Aortic smooth muscle cell (primary cell): ENCODE results near the gene GPRIN2. TPM values are rescaled to one million over a fixed set of nuclear protein-coding genes. Genes with fewer than 3 reads are reported as not detected.

Source experiments
- total RNA-seq: library from RNA; depleted of rRNA; stranded (reverse); fragments of >200 nt; gene quantifications from 2 replicates; pipeline ENCODE4 v1.2.3, GENCODE V29; 2014

The GPRIN2 gene
- not detected in 2 replicates for total RNA-seq

GRCh38 chr10:46556515-46557318 is at the start of gene GPRIN2:
TSS of gene GPRIN2 (minus strand) at chr10:46556658. CDS start at chr10:46550736, 5,922 bp downstream.

GRCh38 chr10:46578474-46579178 is 22.2 kb upstream of the GPRIN2 start, which contains the start of gene SYT15:
TSS of gene SYT15 (plus strand) at chr10:46579128. CDS start at chr10:46579169, 41 bp downstream.

Other genes with a start within 250 kb of the GPRIN2 start
- gene ANXA8L1, start 180.9 kb downstream of the GPRIN2 start, total RNA-seq = not detected in 2 replicates
- not detected in 2 replicates for gene NPY4R, start 90.7 kb downstream of the GPRIN2 start, total RNA-seq
- gene SYT15, start 22.5 kb upstream of the GPRIN2 start, total RNA-seq = under 0.01 and 0.06 TPM in 2 replicates